WERI-Rb-1 (cell line): Measurements from ENCODE around the gene CLCN4.

Experiments
- DNase-seq: peaks from one replicate; pipeline ENCODE4 v3.0.0-alpha.2; 2020
- H3K27ac ChIP-seq: fragments of 250-450 bp; sonication (Bioruptor Pico); 2 replicates; pipeline ENCODE4 v1.5.1; 2020; ENCODE audit warnings: mild to moderate bottlenecking, moderate library complexity
- H3K27me3 ChIP-seq: fragments of 250-450 bp; sonication (Bioruptor Pico); 2 replicates; pipeline ENCODE4 v1.5.1; 2021; ENCODE audit warnings: mild to moderate bottlenecking, low read depth, moderate library complexity; ENCODE audit not compliant: insufficient read depth, severe bottlenecking
- H3K36me3 ChIP-seq: fragments of 250-450 bp; sonication (Bioruptor Pico); 2 replicates; pipeline ENCODE4 v1.5.1; 2020; ENCODE audit warnings: mild to moderate bottlenecking, moderate library complexity
- H3K4me3 ChIP-seq: 2 replicates; pipeline ENCODE4 v1.5.1; 2011; ENCODE audit warnings: low read depth, mild to moderate bottlenecking, control low read depth, low read length
- H3K9me3 ChIP-seq: fragments of 250-450 bp; sonication (Bioruptor Pico); 2 replicates; pipeline ENCODE4 v1.5.1; 2021; ENCODE audit warnings: mild to moderate bottlenecking, moderate library complexity; ENCODE audit not compliant: severe bottlenecking
- TF ChIP-seq, protein P1 (sequence below): IDR thresholded peaks from 2 replicates; pipeline ENCODE4 v1.5.1; 2011; ENCODE audit warnings: low read depth, mild to moderate bottlenecking, control low read depth, inconsistent platforms, low read length

Gene CLCN4

DNA sequence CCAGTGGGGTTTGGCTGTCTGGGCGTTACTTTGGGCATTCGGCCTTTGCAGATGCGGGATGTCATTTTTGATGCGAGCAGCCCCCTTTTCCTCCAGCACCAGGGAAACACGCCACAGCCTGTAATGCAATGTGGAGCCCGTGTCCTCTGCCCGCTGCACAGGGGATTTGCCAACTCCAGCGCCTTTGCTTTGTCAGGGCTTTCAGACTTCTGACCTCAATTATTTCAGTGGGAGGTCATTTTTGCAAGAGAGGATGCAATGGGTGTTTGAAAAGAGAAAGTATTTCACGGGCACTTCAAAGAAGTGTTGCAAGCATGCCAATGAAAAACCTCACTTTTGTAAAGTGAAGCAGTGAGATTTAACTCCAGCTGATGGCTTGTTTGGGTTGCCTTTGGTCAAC, 11.5 kb downstream of the CLCN4 start:
- TF ChIP-seq, protein P1, sequence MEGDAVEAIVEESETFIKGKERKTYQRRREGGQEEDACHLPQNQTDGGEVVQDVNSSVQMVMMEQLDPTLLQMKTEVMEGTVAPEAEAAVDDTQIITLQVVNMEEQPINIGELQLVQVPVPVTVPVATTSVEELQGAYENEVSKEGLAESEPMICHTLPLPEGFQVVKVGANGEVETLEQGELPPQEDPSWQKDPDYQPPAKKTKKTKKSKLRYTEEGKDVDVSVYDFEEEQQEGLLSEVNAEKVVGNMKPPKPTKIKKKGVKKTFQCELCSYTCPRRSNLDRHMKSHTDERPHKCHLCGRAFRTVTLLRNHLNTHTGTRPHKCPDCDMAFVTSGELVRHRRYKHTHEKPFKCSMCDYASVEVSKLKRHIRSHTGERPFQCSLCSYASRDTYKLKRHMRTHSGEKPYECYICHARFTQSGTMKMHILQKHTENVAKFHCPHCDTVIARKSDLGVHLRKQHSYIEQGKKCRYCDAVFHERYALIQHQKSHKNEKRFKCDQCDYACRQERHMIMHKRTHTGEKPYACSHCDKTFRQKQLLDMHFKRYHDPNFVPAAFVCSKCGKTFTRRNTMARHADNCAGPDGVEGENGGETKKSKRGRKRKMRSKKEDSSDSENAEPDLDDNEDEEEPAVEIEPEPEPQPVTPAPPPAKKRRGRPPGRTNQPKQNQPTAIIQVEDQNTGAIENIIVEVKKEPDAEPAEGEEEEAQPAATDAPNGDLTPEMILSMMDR, result no peak
- no peak for DNase-seq
- no peaks in the 10 kb centered on the region for H3K9me3 ChIP-seq

DNA sequence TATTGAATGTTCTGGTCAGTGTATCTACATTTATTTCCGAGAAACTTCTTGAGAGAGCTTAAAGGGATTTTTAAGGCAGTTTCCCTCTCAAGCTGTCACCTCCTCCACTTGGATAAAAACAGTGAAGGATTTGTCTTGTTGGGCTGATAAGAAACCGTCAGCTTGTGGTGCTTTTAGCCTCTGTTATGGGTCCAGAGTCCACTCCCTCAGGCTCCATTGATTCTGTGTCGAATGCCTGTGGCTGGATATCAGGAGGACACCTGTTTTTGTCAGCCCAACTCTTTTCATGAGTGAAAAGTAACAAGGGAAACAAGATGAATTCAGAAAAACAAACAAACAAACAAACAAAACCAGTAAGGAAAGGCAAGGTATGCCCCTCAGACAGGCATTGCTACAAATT, 12.4 kb downstream of the CLCN4 start:
- no peak overlapping the region for H3K4me3 ChIP-seq
- no peak overlapping the region for H3K27ac ChIP-seq
- no peaks in the 10 kb centered on the region for H3K36me3 ChIP-seq
- no peaks in the 10 kb centered on the region for H3K9me3 ChIP-seq
- DNase-seq, result no peak
- H3K27me3 ChIP-seq, result peaks cover 13% of the 10 kb centered on the region
- TF ChIP-seq, protein P1, result no peak

More for the DNA sequence above, 11.5 kb downstream of the CLCN4 start:
- no peaks in the 10 kb centered on the region for H3K36me3 ChIP-seq
- H3K27ac ChIP-seq, result no peak overlapping the region
- no peak overlapping the region for H3K4me3 ChIP-seq
- peaks cover 11% of the 10 kb centered on the region for H3K27me3 ChIP-seq

DNA sequence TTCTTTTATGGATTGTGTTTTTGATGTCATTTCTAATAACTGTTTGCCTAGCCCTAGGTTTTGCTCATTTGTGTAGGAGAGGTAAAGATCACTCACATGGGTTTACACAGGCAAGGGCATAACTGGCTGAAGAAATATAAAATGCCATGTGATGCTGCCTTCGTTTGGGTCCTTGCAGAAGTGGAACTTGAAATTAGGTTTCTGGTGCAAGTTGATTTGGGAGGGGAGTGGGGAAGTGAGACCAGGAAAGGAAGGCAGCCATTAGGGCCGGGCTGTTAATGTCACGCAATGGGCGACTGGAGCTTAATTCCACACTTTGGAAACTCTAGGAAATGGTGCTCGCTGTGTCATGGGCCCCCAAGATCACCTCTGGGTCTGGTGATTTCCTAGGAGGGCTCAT, 14.5 kb downstream of the CLCN4 start:
- H3K9me3 ChIP-seq, result no peaks in the 10 kb centered on the region
- TF ChIP-seq, protein P1, result no peak

GRCh38 chrX:10172877-10173276, 16.1 kb downstream of the CLCN4 start:
- Histone ChIP-seq H3K27ac (no peak overlapping the region), H3K9me3 (no peaks in the 10 kb centered on the region), H3K27me3 (peaks cover 10% of the 10 kb centered on the region), H3K36me3 (no peaks in the 10 kb centered on the region), H3K4me3 (no peak overlapping the region)
- TF ChIP-seq, protein P1, result no peak
- DNase-seq, result no peak

More for the DNA sequence above, 14.5 kb downstream of the CLCN4 start:
- DNase-seq, result no peak
- Histone ChIP-seq H3K27ac (no peak overlapping the region), H3K27me3 (peaks cover 10% of the 10 kb centered on the region), H3K36me3 (no peaks in the 10 kb centered on the region), H3K4me3 (no peak overlapping the region)

GRCh38 chrX:10173331-10173900, 16.6 kb downstream of the CLCN4 start:
- Histone ChIP-seq H3K36me3 (no peaks in the 10 kb centered on the region), H3K9me3 (no peaks in the 10 kb centered on the region), H3K4me3 (no peak overlapping the region), H3K27ac (no peak overlapping the region), H3K27me3 (peaks cover 13% of the 10 kb centered on the region)
- TF ChIP-seq, protein P1, result no peak
- no peak for DNase-seq

GRCh38 chrX:10174051-10174450, 17.3 kb downstream of the CLCN4 start:
- Histone ChIP-seq H3K36me3 (no peaks in the 10 kb centered on the region), H3K27me3 (peaks cover 13% of the 10 kb centered on the region), H3K9me3 (no peaks in the 10 kb centered on the region), H3K27ac (no peak overlapping the region), H3K4me3 (no peak overlapping the region)
- no peak for DNase-seq
- TF ChIP-seq, protein P1, result no peak
